Stomach (tissue), 9 donors: ENCODE measurements around the gene VPS33A. TPM values are rescaled to one million over a fixed set of nuclear protein-coding genes. Genes with fewer than 3 reads are reported as not detected.

Source experiments
- DNase-seq, 2 donors: peaks; one replicate each; pipeline versions ENCODE4 v3.0.0 to v3.0.0-alpha.2; 2013 to 2019
- H3K27ac ChIP-seq, 5 donors: fragments of 200-600 bp in 4 of 5; sonication (generic) in 4 of 5; one replicate each; pipeline ENCODE4 v1.5.1; 2013 to 2019; ENCODE audit warnings: mild to moderate bottlenecking in 1 of 5, moderate library complexity in 1 of 5
- H3K27me3 ChIP-seq, 3 donors: fragments of 200-600 bp; sonication (generic); one replicate each; pipeline ENCODE4 v1.5.1; 2017 to 2019; ENCODE audit warnings: mixed run types in 1 of 3
- H3K36me3 ChIP-seq, 4 donors: fragments of 200-600 bp; sonication (generic); 1 replicate in 3 of 4; 2 replicates in 1 of 4; pipeline ENCODE4 v1.5.1; 2016 to 2019
- H3K4me1 ChIP-seq, 4 donors: fragments of 200-600 bp; sonication (generic); one replicate each; pipeline ENCODE4 v1.5.1; 2016 to 2019
- H3K4me3 ChIP-seq, 4 donors: fragments of 200-600 bp; sonication (generic) in 3 of 4; one replicate each; pipeline ENCODE4 v1.5.1; 2016 to 2019; ENCODE audit warnings: mild to moderate bottlenecking in 1 of 4
- H3K9me3 ChIP-seq, 4 donors: fragments of 200-600 bp; sonication (generic); one replicate each; pipeline ENCODE4 v1.5.1; 2016 to 2019
- CTCF ChIP-seq, 7 experiments: fragments of 450-650 bp in 4 of 7; fragments of 200-600 bp in 3 of 7; sonication (generic) in 3 of 7; IDR thresholded peaks; one replicate each; pipeline ENCODE4 v1.5.1; 2016 to 2019; ENCODE audit warnings: antibody characterized with exemption in 7 of 7, control low read depth in 2 of 7, mild to moderate bottlenecking in 1 of 7
- EP300 ChIP-seq: sonication (generic); formaldehyde crosslinking; IDR thresholded peaks from one replicate; pipeline ENCODE4 v1.6.1; 2017; ENCODE audit warnings: antibody characterized with exemption
- POLR2A ChIP-seq, 4 donors: fragments of 450-650 bp; IDR thresholded peaks; one replicate each; pipeline ENCODE4 v1.6.1; 2016; ENCODE audit warnings: antibody characterized with exemption in 4 of 4, control low read depth in 2 of 4, mild to moderate bottlenecking in 1 of 4, moderate library complexity in 1 of 4
- POLR2AphosphoS5 ChIP-seq, 3 donors: sonication (generic); formaldehyde crosslinking; IDR thresholded peaks; one replicate each; pipeline ENCODE4 v1.6.1; 2016; ENCODE audit warnings: antibody characterized with exemption in 3 of 3
- WGBS, 5 donors: extraction: QIAGEN DNeasy Blood & Tissue Kit in 3 of 5; methylation state at CpG; one replicate each; pipeline versions ENCODE4 v1.1.5 to v1.1.7; 2013 to 2018; 5-methylcytosine and 5-hydroxymethylcytosine counted together
- intact Hi-C: fragments of 100-400 bp; cut with DNase I; formaldehyde crosslinking; loops from one replicate; pipeline ENCODE4 v1.15.1; 2023; ENCODE audit warnings: low total_unique reads
- polyA plus RNA-seq, 3 donors: library from polyadenylated mRNA; stranded (reverse); fragments of 200-250 nt; gene quantifications; one replicate each; pipeline ENCODE4 v1.2.3, GENCODE V29; 2013
- small RNA-seq, 4 donors: library from RNA; depleted of rRNA; stranded (forward); fragments of <200 nt; gene quantifications; one replicate each; pipeline ENCODE3, GENCODE V24; 2016
- total RNA-seq, 5 donors: library from RNA; depleted of rRNA; stranded (reverse); fragments of >200 nt; gene quantifications; one replicate each; pipeline versions ENCODE4 v1.1.0 to v1.2.3, GENCODE V29; 2014 to 2016
- donor health status: healthy with polysubstance abuse.
- donor health status: Bipolar disorder and iron deficiency.
- donor health status: healthy.

VPS33A gene
- total and polyA plus RNA-seq, 8 donors: 6.1 to 45.8 (median 12.7) TPM

- WGBS, 5 donors: 68 to 85% (median 80%) methylated on average over 17 to 18 of the region's 18 CpGs
- TF ChIP-seq POLR2AphosphoS5 (IDR thresholded peaks at IDR 0.05): no peak
- TF ChIP-seq POLR2A (IDR thresholded peaks at IDR 0.05): no peak
- TF ChIP-seq EP300: no peak
- TF ChIP-seq CTCF (IDR thresholded peaks at IDR 0.05): no peak
- intact Hi-C loops: no loop called here
Observed at GRCh38 chr12:122184517-122184916, 81.8 kb downstream of the VPS33A start.

GRCh38 chr12:122183588-122183940 lies 82.7 kb downstream of the VPS33A start:
- TF ChIP-seq EP300 (no peak), POLR2AphosphoS5 (IDR thresholded peaks at IDR 0.05) (no peak), CTCF (IDR thresholded peaks at IDR 0.05) (no peak), POLR2A (IDR thresholded peaks at IDR 0.05) (no peak)
- intact Hi-C loops: no loop called here
- Histone ChIP-seq H3K27me3 (peaks cover 0 to 12% (median 5%) of the 10 kb centered on the region in 3 donors), H3K36me3 (no peaks in the 10 kb centered on the region), H3K4me3 (peak overlapping the region; percentile 57 to 72 (median 60)), H3K4me1 (peaks cover 0 to 13% (median 11%) of the 10 kb centered on the region in 4 donors), H3K27ac (peak overlapping the region in 1 of 5 donors; percentile 55), H3K9me3 (no peaks in the 10 kb centered on the region)
- 69 to 87% (median 81%) methylated on average over 9 to 10 of the region's 10 CpGs for WGBS, 5 donors
- no peak for DNase-seq

More at GRCh38 chr12:122184517-122184916, 81.8 kb downstream of the VPS33A start:
- Histone ChIP-seq H3K9me3 (no peaks in the 10 kb centered on the region), H3K4me3 (no peak overlapping the region), H3K27me3 (peaks cover 0 to 12% (median 5%) of the 10 kb centered on the region in 3 donors), H3K27ac (no peak overlapping the region), H3K4me1 (peaks cover 0 to 13% (median 11%) of the 10 kb centered on the region in 4 donors), H3K36me3 (no peaks in the 10 kb centered on the region)
- no peak for DNase-seq

GRCh38 chr12:122182887-122183587 lies 83.3 kb downstream of the VPS33A start, which contains the start of gene LRRC43:
Gene LRRC43, plus strand, starts transcription at chr12:122183123. Its CDS starts 22 bp downstream, at chr12:122183145.
- Histone ChIP-seq H3K4me3 (peak within 1 kb of the TSS; percentile 57 to 72 (median 60)), H3K36me3 (no peaks in the 10 kb centered on the region), H3K9me3 (no peaks in the 10 kb centered on the region), H3K27me3 (peaks cover 0 to 12% (median 5%) of the 10 kb centered on the region in 3 donors), H3K27ac (peak within 1 kb of the TSS in 2 of 5 donors; percentile 12 to 55), H3K4me1 (peaks cover 0 to 13% (median 11%) of the 10 kb centered on the region in 4 donors)
- WGBS, 5 donors: 1 to 10% (median 3%) methylated on average over 27 to 63 of the region's 63 CpGs
- TF ChIP-seq POLR2AphosphoS5 (IDR thresholded peaks at IDR 0.05) (no peak), EP300 (no peak), POLR2A (IDR thresholded peaks at IDR 0.05) (no peak), CTCF (IDR thresholded peaks at IDR 0.05) (no peak)
- intact Hi-C loops: no loop called here
- peak; percentile 56 to 82 for DNase-seq

Small RNA genes within 50 kb of the gene (small RNA-seq; reads per million reads assigned to genes)
- 0 to 1.2 (median 0.20) reads per million in 4 donors for gene DIABLO

Other genes with a start within 250 kb of the VPS33A start
- gene BCL7A, start 244.6 kb downstream of the VPS33A start, total RNA-seq: 10 to 100 TPM in 1 of 5 donors, 1 to 10 TPM in 4; 2.0 to 11.6 (median 2.9) TPM
- 1 to 10 TPM; 1.5 to 3.4 (median 2.6) TPM for gene BCL7A, start 244.6 kb downstream of the VPS33A start, polyA plus RNA-seq
- 100 to 1,000 TPM in 1 of 5 donors, 10 to 100 TPM in 4; 34.5 to 140 (median 37.1) TPM for gene MLXIP, start 187.7 kb downstream of the VPS33A start, total RNA-seq
- 10 to 100 TPM; 12.3 to 28.0 (median 16.6) TPM for gene MLXIP, start 187.7 kb downstream of the VPS33A start, polyA plus RNA-seq
- not detected for gene IL31, start 92.3 kb downstream of the VPS33A start, total RNA-seq
- not detected for gene IL31, start 92.3 kb downstream of the VPS33A start, polyA plus RNA-seq
- 1 to 10 TPM in 2 of 5 donors, not detected in 3; 1.3 to 2.2 TPM for gene LRRC43, start 83.4 kb downstream of the VPS33A start, total RNA-seq
- gene LRRC43, start 83.4 kb downstream of the VPS33A start, polyA plus RNA-seq: not detected
- gene B3GNT4, start 62.8 kb downstream of the VPS33A start, total RNA-seq: under 1 TPM in 1 of 5 donors, not detected in 4; 0.58 TPM
- gene B3GNT4, start 62.8 kb downstream of the VPS33A start, polyA plus RNA-seq: under 1 TPM; 0.61 to 0.81 (median 0.63) TPM
- 10 to 100 TPM; 11.9 to 62.2 (median 50.7) TPM for gene DIABLO, start 40.4 kb downstream of the VPS33A start, total RNA-seq
- 10 to 100 TPM; 36.1 to 41.8 (median 41.4) TPM for gene DIABLO, start 40.4 kb downstream of the VPS33A start, polyA plus RNA-seq
- gene CLIP1, start 156.2 kb upstream of the VPS33A start, total RNA-seq: 100 to 1,000 TPM in 1 of 5 donors, 10 to 100 TPM in 4; 66.6 to 133 (median 87.5) TPM
- 10 to 100 TPM; 16.0 to 16.7 (median 16.2) TPM for gene CLIP1, start 156.2 kb upstream of the VPS33A start, polyA plus RNA-seq
- gene ZCCHC8, start 234.4 kb upstream of the VPS33A start, total RNA-seq: 100 to 1,000 TPM in 1 of 5 donors, 10 to 100 TPM in 4; 14.3 to 110 (median 21.9) TPM
- gene ZCCHC8, start 234.4 kb upstream of the VPS33A start, polyA plus RNA-seq: 10 to 100 TPM in 1 of 3 donors, 1 to 10 TPM in 2; 7.8 to 22.4 (median 8.9) TPM